GM21529 (cell line): ENCODE data around the gene G6PC1.
"Not testable (repeated sequence)": the region's sequence is repeated elsewhere in the genome, so short reads cannot be mapped to it uniquely, and the experiment has no call there.

ENCODE experiments used
- ATAC-seq: cut with Tn5 transposase; IDR thresholded peaks from one replicate; pipeline ENCODE4 v1.9.1; 2021; ENCODE audit not compliant: unreplicated experiment

G6PC1 gene

DNA sequence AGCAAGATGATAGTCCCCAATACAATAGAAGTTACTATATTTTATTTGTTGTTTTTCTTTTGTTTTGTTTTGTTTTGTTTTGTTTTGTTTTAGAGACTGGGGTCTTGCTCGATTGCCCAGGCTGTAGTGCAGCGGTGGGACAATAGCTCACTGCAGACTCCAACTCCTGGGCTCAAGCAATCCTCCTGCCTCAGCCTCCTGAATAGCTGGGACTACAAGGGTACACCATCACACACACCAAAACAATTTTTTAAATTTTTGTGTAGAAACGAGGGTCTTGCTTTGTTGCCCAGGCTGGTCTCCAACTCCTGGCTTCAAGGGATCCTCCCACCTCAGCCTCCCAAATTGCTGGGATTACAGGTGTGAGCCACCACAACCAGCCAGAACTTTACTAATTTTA, 618 bp upstream of the G6PC1 start:
- ATAC-seq: not testable (repeated sequence)

DNA sequence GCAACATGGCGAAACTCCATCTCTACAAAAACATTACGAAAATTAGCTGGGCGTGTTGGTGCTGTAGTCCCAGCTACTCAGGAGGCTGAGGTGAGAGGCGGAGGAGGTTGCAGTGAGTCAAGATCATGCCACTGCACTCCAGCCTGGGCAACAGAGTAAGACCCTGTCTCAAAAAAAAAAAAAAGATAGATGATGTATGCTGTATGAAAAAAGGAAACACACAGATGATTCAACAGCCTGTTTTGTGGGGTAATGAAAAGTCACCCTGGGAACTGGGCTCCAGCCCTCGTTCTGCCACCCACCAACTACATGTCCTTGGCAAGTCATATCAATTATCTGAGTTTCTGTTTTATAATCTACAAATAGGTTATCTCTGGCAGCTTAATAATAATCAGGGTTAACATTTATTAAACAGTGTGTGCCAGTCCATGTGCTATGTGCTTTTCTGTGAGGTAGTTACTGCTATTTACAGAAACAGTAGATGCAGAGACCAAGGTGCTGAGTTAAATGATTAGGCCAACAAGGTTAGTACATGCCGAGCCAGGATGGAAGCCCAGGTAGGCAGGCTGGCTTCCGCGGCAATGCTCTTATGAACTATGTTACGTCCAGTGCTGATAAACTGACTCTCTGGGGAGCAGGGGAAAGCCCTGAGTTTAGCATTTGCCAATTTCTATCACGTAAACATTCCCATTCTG, 1.1 kb downstream of the G6PC1 start:
- ATAC-seq: no peak

- ATAC-seq: no peak
These were observed 3.5 kb downstream of the G6PC1 start for GRCh38 chr17:42904110-42904469.

DNA sequence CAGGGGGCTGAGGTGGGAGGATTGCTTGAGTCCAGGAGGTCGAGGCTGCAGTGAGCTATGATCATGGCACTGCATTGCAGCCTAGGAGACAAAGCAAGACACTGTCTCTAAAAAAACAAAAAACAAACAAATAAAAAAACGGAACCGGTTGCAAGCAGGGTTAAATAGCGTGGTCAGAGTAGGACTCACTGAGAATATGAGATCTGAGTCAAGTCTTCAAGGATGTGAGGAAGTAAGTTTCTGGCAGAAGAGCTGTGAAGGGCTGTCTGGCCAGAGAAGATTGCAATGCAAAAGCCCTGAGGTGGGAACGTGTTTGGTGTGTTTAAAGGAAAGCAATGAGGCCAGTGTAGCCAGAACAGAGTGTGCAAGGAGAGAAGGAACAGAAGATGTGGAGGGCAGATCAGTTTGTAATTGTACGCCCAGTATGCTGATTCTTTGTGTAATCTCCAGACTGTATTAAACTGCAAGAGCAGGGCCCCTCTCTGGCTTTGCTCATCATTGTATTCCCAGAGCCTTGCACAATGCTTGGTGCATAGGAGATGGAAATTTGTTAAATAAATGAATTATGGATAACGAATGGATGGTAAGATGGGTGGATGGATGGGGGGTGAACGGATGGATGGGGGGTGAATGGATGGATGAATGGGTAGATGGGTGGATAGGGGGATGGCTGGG, 6.3 kb downstream of the G6PC1 start:
- no peak for ATAC-seq

DNA sequence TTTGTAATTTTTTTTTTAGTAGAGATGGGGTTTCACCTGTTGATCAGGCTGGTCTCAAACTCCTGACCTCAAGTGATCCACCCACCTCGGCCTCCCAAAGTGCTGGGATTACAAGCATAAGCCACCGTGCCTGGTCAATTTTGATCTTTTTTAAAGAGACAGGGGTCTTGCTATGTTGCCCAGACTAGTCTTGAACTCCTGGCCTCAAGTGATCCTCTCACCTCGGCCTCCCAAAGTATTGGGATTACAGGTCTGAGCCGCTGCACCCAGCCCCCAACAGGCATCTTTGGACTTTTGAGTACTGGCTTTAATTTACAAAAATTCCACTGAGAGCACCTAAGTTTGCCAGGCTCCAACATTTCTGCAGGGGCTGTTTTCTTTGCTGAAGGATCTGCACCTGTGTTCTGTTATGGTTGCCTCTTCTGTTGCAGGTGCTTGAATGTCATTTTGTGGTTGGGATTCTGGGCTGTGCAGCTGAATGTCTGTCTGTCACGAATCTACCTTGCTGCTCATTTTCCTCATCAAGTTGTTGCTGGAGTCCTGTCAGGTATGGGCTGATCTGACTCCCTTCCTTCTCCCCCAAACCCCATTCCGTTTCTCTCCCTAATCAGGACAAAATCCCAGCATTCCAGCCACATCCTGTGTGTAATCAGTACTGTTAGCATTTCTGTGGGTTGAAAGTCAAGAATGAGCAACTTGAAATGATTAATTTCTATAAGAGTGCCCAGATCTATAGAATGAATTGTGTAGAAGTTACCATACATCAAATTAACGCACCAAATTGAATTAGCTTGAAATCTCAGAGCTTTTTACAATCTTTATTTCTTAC, 8.5 kb downstream of the G6PC1 start:
- ATAC-seq: no peak

DNA sequence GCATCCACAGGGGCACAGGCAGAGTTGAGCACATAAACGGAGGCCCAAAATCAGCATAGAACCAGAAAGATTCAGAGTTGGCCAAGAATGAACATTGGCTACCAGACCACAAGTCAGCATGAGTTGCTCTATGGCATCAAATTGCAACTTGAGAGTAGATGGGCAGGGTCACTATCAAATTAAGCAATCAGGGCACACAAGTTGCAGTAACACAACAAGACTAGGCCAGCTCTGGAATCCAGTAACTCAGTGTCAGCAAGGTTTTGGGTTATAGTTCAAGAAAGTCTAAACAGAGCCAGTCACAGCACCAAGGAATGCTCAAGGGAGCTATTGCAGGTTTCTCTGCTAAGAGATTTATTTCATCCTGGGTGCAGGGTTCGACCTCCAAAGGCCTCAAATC, 12.9 kb downstream of the G6PC1 start:
- ATAC-seq: no peak

DNA sequence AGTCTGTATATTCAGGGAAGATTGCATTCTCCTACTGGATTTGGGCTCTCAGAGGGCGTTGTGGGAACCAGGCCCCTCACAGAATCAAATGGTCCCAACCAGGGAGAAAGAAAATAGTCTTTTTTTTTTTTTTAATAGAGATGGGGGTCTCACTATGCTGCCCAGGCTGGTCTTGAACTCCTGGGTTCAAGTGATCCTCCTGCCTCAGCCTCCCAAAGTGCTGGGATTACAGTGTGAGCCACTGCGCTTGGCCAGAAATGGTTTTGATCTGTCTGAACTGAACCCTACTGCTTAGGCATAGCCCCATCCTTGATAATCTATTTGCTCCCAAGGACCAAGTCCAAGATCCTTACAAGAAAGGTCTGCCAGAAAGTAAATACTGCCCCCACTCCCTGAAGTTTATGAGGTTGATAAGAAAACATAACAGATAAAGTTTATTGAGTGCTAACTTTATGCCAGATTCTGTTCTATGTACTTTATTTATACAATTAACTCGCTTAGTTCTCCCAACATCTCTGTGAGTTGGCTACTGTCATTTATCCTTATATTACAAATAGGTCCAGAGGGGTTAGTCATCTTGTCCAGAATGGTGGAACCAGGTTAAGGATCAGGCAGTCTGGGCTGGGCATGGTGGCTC, 13.5 kb downstream of the G6PC1 start:
- no peak for ATAC-seq

- not testable (repeated sequence) for ATAC-seq
These were observed 14.7 kb downstream of the G6PC1 start for GRCh38 chr17:42915288-42915687.

DNA sequence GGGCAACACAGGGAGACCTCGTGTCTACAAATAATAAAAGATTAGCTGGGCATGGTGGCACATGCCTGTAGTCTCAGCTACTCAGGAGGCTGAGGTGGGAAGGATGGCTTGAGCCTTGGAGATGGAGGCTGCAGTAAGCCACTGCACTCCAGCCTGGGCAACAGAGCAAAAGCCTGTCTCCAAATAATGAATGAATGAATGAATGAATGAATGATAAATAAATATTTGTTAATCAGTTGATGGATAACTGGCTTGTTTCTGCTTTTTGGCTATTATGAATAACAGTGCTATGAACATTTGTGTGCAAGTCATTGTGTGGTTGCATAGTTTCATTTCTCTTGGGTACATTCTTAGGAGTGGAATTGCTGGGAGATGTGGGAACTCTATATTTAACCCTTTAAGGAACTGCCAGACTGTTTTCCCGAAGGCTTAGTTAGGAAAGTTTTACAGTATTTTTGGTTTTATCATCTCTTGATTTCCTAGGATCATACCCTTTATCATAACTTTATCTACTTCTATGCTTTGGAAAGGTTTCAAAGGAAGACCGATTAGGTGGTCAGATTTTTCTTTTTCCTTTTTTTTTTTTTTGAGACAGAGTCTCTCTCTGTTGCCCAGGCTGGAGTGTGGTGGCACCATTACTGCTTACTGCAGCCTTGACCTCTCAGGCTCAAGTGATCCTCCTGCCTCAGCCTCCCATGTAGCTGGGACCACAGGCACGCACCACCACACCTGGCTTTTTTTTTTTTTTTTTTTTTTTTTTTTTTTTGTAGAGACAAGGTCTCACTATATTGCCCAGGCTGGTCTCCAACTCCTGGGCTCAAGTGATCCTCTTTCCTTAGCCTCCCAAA, 16.0 kb downstream of the G6PC1 start:
- not testable (repeated sequence) for ATAC-seq

- ATAC-seq: no peak
These were observed 16.6 kb downstream of the G6PC1 start for GRCh38 chr17:42917236-42917603.

DNA sequence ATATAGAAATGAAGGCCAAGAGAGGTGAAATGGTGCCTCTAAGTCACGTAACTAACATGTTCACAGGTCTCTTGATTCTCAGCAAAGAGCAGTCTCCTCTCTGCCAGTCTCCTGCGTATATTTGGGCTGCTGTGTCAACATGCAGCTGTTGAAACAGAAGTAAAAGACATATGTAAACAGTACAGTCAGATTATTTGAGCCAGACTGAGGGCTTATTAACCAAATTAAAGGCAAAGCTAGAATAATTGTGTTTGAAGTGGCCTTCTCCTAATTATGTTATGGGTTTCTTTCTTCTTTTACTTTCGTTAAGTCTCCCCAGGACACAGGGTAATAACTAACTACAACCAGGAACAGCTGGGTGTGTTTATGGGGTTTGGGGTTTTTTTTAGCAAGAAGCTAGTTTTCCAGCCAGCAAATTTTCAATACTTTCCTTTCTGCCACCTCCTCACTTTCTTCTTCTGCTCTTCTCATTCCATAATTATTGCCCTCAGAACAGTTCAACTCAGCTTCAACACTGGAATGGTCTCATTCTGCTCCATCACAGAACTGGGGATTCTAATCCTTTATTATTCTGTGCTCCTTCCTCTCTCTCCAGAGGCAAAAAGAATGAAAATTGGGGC, 18.4 kb downstream of the G6PC1 start:
- ATAC-seq: no peak

DNA sequence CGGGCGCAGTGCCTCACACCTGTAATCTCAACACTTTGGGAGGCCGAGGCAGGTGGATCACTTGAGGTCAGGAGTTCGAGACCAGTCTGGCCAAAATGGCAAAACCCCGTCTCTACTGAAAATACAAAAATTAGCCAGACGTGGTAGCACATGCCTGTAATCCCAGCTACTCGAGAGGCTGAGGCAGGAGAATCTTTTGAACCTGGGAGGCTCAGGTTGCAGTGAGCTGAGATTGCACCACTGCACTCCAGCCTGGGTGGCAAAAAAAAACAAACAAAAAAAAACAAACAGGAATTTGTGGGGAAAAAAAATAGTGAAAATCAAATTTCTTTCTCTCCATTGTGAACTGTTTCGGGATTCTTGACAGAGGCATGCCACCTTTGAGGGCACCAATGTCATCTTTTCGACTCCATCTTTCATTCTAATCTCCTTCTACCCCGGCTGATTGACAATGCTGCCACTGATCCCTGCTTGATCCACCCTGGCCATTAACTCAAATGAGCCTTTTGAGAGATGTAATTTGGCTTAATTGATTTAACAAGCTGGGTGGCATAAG, 19.0 kb downstream of the G6PC1 start:
- not testable (repeated sequence) for ATAC-seq

DNA sequence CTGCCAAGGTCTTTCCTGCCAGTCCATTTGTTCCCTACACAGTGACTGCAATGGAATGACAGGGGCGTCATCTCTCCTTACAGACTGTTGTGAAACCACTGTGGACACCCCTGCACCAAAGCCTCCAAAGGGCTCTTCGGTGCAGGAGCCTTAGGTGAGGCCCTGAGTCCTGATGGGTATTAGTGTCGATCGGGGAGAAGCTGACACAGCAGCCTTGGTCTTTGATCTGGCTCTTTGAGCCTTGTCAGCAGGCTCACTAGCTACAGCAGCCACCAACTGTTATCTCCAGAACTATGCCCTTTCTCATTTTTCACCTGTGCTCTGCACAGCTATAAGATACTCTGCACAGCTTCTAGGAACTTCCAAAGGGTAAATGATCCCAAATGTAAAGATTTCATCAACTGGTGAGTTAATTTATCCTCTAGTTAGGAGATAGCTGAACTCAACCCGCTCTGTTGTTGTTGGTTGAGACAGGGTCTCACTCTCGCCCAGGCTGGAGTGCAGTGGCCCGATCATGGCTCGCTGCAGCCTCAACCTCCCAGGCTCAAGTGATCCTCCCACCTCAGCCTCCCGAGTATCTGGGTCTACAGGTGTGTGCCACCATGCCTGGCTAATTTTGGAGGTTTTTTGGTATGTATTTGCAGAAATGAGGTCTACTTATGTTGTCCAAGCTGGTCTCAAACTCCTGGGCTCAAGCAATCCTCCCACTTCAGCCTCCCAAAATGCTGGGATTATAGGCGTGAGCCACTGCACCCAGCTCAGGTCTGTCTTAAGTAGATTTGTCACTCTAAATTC, 19.7 kb downstream of the G6PC1 start:
- no peak for ATAC-seq

GRCh38 chr17:42920922-42921321, 20.3 kb downstream of the G6PC1 start:
- ATAC-seq: no peak

- ATAC-seq: no peak
These were observed 21.7 kb downstream of the G6PC1 start for GRCh38 chr17:42922294-42922693.

- not testable (repeated sequence) for ATAC-seq
These were observed 22.9 kb downstream of the G6PC1 start for GRCh38 chr17:42923472-42923871.

DNA sequence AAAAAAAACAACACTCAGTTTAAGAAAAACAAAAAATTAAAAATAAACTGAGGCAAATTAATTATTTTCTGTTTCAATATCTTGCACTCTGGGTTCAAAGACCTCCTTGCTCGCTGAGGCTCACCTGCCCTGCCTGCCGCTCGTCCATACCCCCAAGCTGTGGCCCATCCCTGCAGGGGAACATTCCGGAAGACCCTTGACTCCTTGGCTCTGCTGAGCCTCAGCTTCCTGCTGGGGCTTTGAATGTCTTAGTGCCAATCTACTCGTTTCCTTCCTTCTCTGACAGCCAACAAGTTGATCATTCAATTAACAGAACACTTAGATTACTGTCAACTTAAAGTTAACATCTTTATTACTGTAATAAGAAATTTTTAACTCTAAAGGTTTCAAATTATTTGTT, 24.3 kb downstream of the G6PC1 start:
- ATAC-seq: no peak

- peak; percentile 71 for ATAC-seq
These were observed 28.3 kb downstream of the G6PC1 start for GRCh38 chr17:42928714-42929496.
